Cardiac fibroblast (primary cell): ENCODE data around the gene KLHL24.

Source experiments
- DNase-seq, 2 donors: peaks; one replicate each; pipeline versions ENCODE4 v3.0.0 to v3.0.0-alpha.2; 2010; ENCODE audit warnings: low read depth in 2 of 2
- H3K4me3 ChIP-seq, 2 donors: replicated peaks in 1 of 2; 1 replicate in 1 of 2; 2 replicates in 1 of 2; pipeline ENCODE4 v1.5.1; 2011; ENCODE audit warnings: low read depth in 2 of 2, low read length in 2 of 2, mild to moderate bottlenecking in 2 of 2, moderate library complexity in 1 of 2
- CTCF ChIP-seq: IDR thresholded peaks from one replicate; pipeline ENCODE4 v1.5.1; 2011; ENCODE audit warnings: low read depth, mild to moderate bottlenecking, low read length, inconsistent platforms

Gene KLHL24

DNA sequence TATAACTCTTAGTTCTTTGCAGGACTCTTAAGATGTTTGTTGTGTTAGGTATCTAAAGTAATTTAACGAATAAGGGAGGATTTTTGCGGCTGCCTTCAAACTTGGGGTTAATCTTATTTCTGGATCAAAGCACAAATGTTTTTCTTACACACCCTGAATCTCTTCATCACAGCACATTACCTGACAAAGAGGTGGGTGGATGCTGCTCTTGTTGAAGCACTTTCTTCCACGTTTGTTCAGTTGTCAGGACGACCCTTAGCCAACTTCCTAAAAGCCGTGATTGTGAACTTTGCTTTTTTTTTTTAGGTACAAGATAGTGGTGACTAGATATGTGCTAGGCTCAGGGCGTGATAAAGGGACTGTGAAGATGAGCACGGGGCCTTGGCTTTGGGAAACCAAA is 98.1 kb downstream of the KLHL24 start:
- H3K4me3 ChIP-seq, result no peak overlapping the region
- TF ChIP-seq CTCF, result no peak
- no peak for DNase-seq
